Activated naive CD8-positive, alpha-beta T cell treated with anti-CD3 and anti-CD28 coated beads, Interleukin-2, amount 50 U/mL, for 16 hours (primary cell): ENCODE data around the gene ANKRD2.
"Not testable (repeated sequence)": the region's sequence is repeated elsewhere in the genome, so short reads cannot be mapped to it uniquely, and the experiment has no call there.

Experiments used
- DNase-seq: peaks from one replicate; pipeline ENCODE4 v3.0.0-alpha.2; 2020; ENCODE audit warnings: low read depth, low spot score

Gene ANKRD2

GRCh38 chr10:97572214-97572989 is at the start of gene ANKRD2:
TSS of gene ANKRD2 (plus strand) at chr10:97572779. CDS start at chr10:97572789, 10 bp downstream.
- DNase-seq: no peak

GRCh38 chr10:97522937-97523336 is 49.6 kb upstream of the ANKRD2 start:
- no peak for DNase-seq

GRCh38 chr10:97525086-97525485 is 47.5 kb upstream of the ANKRD2 start:
- no peak for DNase-seq

GRCh38 chr10:97525683-97526110 is 46.9 kb upstream of the ANKRD2 start:
- DNase-seq: no peak

- not testable (repeated sequence) for DNase-seq
These were observed 43.7 kb upstream of the ANKRD2 start for GRCh38 chr10:97528876-97529275.

GRCh38 chr10:97529685-97530465 is 42.7 kb upstream of the ANKRD2 start:
- DNase-seq: no peak

GRCh38 chr10:97531401-97531986 is 41.1 kb upstream of the ANKRD2 start:
- no peak for DNase-seq

GRCh38 chr10:97532935-97533671 is 39.5 kb upstream of the ANKRD2 start:
- DNase-seq: no peak

GRCh38 chr10:97533888-97534287 is 38.7 kb upstream of the ANKRD2 start:
- no peak for DNase-seq

GRCh38 chr10:97534746-97535367 is 37.7 kb upstream of the ANKRD2 start:
- DNase-seq: no peak

GRCh38 chr10:97537186-97537869 is 35.3 kb upstream of the ANKRD2 start:
- DNase-seq: no peak

GRCh38 chr10:97538411-97538810 is 34.2 kb upstream of the ANKRD2 start:
- no peak for DNase-seq

- no peak for DNase-seq
These were observed 33.7 kb upstream of the ANKRD2 start for GRCh38 chr10:97538839-97539238.

- DNase-seq: no peak
These were observed 32.9 kb upstream of the ANKRD2 start for GRCh38 chr10:97539523-97540200.

- no peak for DNase-seq
These were observed 31.7 kb upstream of the ANKRD2 start for GRCh38 chr10:97540669-97541500.

GRCh38 chr10:97542169-97543024 is 30.2 kb upstream of the ANKRD2 start:
- DNase-seq: no peak

- DNase-seq: no peak
These were observed 29.5 kb upstream of the ANKRD2 start for GRCh38 chr10:97543025-97543546.
